ENCODE results near the gene PAK6. TPM values are rescaled to one million over a fixed set of nuclear protein-coding genes. Genes with fewer than 3 reads are reported as not detected.

Gene PAK6
- total and polyA plus RNA-seq, 9 of the 15 experiments (the other 6 are each of a cell fraction or from before 2014, with no cell fraction given) = 0.03 to 0.74 (median 0.16) TPM; not detected in 2

DNA sequence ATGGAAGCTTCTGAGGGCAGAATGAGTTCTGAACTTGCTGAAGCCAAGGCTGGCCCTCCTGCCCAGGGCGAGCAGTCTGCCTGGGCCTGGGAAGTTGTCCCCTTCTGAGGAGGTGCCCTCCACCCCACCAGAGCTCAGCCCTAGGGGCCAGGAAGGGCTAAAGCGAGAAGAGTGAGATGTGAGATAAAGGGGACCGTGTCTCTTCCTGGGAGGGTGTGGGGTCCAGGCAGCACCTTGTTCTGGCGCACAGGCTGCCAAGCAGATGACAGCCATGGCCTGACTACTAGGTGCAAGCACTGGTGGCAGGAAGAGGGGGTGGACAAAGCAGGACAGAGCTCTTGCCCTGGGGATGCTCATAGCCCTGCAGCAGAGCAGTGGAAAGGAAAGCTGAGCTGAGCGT lies 3.7 kb downstream of the PAK6 start:
- in situ Hi-C loops (cut with MboI) (no loop called here), intact Hi-C loops (cut with micrococcal nuclease) (no loop called here)
- ATAC-seq (peak; percentile 15), FAIRE-seq (no peak), DNase-seq (ENCODE audit: extremely low read depth in 1 of 4, low spot score in 3 of 4) (peak in 1 of 4 experiments; percentile 27)
- WGBS (ENCODE audit: insufficient coverage, low coverage, missing lambda C conversion rate) = 12% methylated on average over 4 of the region's 5 CpGs
- Histone ChIP-seq H3K4me2 (ENCODE audit: insufficient read depth, low read length) (peak overlapping the region; percentile 26; the same call in 1 of the 2 replicates), H2AFZ (ENCODE audit: low read depth, low read length) (peak overlapping the region; percentile 73), H3K79me2 (ENCODE audit: control insufficient read depth, insufficient read depth, low read length) (no peaks in the 10 kb centered on the region), H3K9me1 (ENCODE audit: control insufficient read depth, insufficient read depth, low read length) (no peaks in the 10 kb centered on the region), H3K27me3 (ENCODE audit: control insufficient read depth in 2 of 2, insufficient read depth in 2 of 2, low read length in 2 of 2) (peaks cover 0 to 10% of the 10 kb centered on the region in 2 experiments; a peak in 2 of 5 replicates), H4K20me1 (replicated peaks; ENCODE audit: control insufficient read depth, insufficient read depth, low read length) (no peaks in the 10 kb centered on the region), H3K4me3 (no peak overlapping the region), H3K4me1 (replicated peaks in 1 of 2; ENCODE audit: control insufficient read depth in 2 of 2, insufficient read depth in 2 of 2, low read length in 2 of 2) (peaks cover 24 to 40% of the 10 kb centered on the region in 2 experiments; a peak in 4 of 5 replicates), H3K36me3 (ENCODE audit: control insufficient read depth, insufficient read depth, low read length) (no peaks in the 10 kb centered on the region), H3K27ac (ENCODE audit: extremely low read depth, low read depth, low read length) (no peak overlapping the region), H3K9ac (ENCODE audit: insufficient read depth in 1 of 2, low read depth in 2 of 2, low read length in 2 of 2) (peak overlapping the region in 1 of 2 experiments; percentile 32; a peak in 1 of 4 replicates), H3K9me3 (replicated peaks; ENCODE audit: control insufficient read depth, insufficient read depth, low read depth, low read length) (no peaks in the 10 kb centered on the region)
- TF ChIP-seq BRD4 (IDR thresholded peaks at IDR 0.05) (no peak), ZC3H8 (IDR thresholded peaks at IDR 0.05) (no peak), ZBTB17 (CRISPR knock-in tag; IDR thresholded peaks at IDR 0.05) (no peak), HMG20A (CRISPR knock-in tag; conservative IDR thresholded peaks at IDR 0.05) (no peak), SAP30 (IDR thresholded peaks at IDR 0.05; ENCODE audit: borderline replicate concordance, insufficient read depth, low read depth, low read length, poor library complexity, severe bottlenecking) (no peak), MCM7 (IDR thresholded peaks at IDR 0.05) (no peak), PHB (CRISPR knock-in tag; IDR thresholded peaks at IDR 0.05) (no peak), GTF2E2 (tag; IDR thresholded peaks at IDR 0.05) (no peak), PCBP2 (IDR thresholded peaks at IDR 0.05; ENCODE audit: low read depth, low read length, poor library complexity, severe bottlenecking) (no peak), ZNF124 (CRISPR knock-in tag; IDR thresholded peaks at IDR 0.05) (no peak), TAF9B (IDR thresholded peaks at IDR 0.05; ENCODE audit: partially characterized antibody) (no peak)
- TF ChIP-seq, protein P1, sequence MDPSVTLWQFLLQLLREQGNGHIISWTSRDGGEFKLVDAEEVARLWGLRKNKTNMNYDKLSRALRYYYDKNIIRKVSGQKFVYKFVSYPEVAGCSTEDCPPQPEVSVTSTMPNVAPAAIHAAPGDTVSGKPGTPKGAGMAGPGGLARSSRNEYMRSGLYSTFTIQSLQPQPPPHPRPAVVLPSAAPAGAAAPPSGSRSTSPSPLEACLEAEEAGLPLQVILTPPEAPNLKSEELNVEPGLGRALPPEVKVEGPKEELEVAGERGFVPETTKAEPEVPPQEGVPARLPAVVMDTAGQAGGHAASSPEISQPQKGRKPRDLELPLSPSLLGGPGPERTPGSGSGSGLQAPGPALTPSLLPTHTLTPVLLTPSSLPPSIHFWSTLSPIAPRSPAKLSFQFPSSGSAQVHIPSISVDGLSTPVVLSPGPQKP (CRISPR knock-in tag; IDR thresholded peaks at IDR 0.05) = no peak
- TF ChIP-seq, protein P2, sequence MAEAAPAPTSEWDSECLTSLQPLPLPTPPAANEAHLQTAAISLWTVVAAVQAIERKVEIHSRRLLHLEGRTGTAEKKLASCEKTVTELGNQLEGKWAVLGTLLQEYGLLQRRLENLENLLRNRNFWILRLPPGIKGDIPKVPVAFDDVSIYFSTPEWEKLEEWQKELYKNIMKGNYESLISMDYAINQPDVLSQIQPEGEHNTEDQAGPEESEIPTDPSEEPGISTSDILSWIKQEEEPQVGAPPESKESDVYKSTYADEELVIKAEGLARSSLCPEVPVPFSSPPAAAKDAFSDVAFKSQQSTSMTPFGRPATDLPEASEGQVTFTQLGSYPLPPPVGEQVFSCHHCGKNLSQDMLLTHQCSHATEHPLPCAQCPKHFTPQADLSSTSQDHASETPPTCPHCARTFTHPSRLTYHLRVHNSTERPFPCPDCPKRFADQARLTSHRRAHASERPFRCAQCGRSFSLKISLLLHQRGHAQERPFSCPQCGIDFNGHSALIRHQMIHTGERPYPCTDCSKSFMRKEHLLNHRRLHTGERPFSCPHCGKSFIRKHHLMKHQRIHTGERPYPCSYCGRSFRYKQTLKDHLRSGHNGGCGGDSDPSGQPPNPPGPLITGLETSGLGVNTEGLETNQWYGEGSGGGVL (CRISPR knock-in tag; IDR thresholded peaks at IDR 0.05) = no peak
- BruUV-seq (replicated peaks) = no TSS peak
- ChIA-PET CTCF (ENCODE audit: low intra/inter-chr PET ratio) (interaction anchor here (0.6 kb wide), 1 partner anchor 456 kb away, joined by 3 read pairs; no protein-coding TSS in a partner anchor), POLR2A (interaction anchor here (0.6 to 2.1 kb wide), 7 partner anchors 10 to 201 kb away, joined by 3 to 8 read pairs (median 3); no protein-coding TSS in a partner anchor)

Measured in K562 (cell line).